ENCODE data around the gene PCA3. TPM values are rescaled to one million over a fixed set of nuclear protein-coding genes. Genes with fewer than 3 reads are reported as not detected.

The PCA3 gene
- total and polyA plus RNA-seq, 3 experiments from 2014 or later = not detected

Other genes starting within 250 kb of the PCA3 start
- gene PRUNE2, start 141.7 kb downstream of the PCA3 start, total RNA-seq = under 1 TPM; 0.48 to 0.53 TPM
- gene PRUNE2, start 141.7 kb downstream of the PCA3 start, polyA plus RNA-seq = 0.21 TPM

Measured in CD8-positive, alpha-beta memory T cell (primary cell).